CD14-positive monocyte (primary cell): ENCODE measurements around the gene CHCHD6. TPM values are rescaled to one million over a fixed set of nuclear protein-coding genes. Genes with fewer than 3 reads are reported as not detected.

ENCODE experiments used
- DNase-seq, 3 donors: peaks; one replicate each; pipeline ENCODE4 v3.0.0-alpha.2; 2011 to 2022
- H2AFZ ChIP-seq: 2 replicates; pipeline ENCODE4 v1.6.0; 2012; ENCODE audit warnings: mild to moderate bottlenecking, low read depth, low read length, inconsistent platforms; ENCODE audit not compliant: insufficient read depth, poor library complexity, severe bottlenecking
- H3K27ac ChIP-seq, 2 donors: 1 replicate in 1 of 2; 2 replicates in 1 of 2; pipeline ENCODE4 v1.5.1; 2012 to 2013; ENCODE audit warnings: low read length in 2 of 2, control low read depth in 1 of 2, inconsistent platforms in 1 of 2, low read depth in 1 of 2, mild to moderate bottlenecking in 1 of 2
- H3K27me3 ChIP-seq, 2 donors: one replicate each; pipeline versions ENCODE4 v1.6.0 to v1.6.1; 2011 to 2013; ENCODE audit warnings: low read length in 2 of 2; ENCODE audit not compliant: control insufficient read depth in 2 of 2, insufficient read depth in 2 of 2
- H3K36me3 ChIP-seq, 2 donors: replicated peaks in 1 of 2; 1 replicate in 1 of 2; 2 replicates in 1 of 2; pipeline versions ENCODE4 v1.5.1 to v1.6.1; 2012 to 2013; ENCODE audit warnings: low read length in 2 of 2, control low read depth in 1 of 2, inconsistent platforms in 1 of 2, mild to moderate bottlenecking in 1 of 2; ENCODE audit not compliant: insufficient read depth in 2 of 2, control insufficient read depth in 1 of 2
- H3K4me1 ChIP-seq, 2 donors: 1 replicate in 1 of 2; 2 replicates in 1 of 2; pipeline versions ENCODE4 v1.5.1 to v1.6.1; 2012 to 2013; ENCODE audit warnings: low read length in 2 of 2, control low read depth in 1 of 2, inconsistent platforms in 1 of 2, mild to moderate bottlenecking in 1 of 2, moderate library complexity in 1 of 2; ENCODE audit not compliant: insufficient read depth in 2 of 2, control insufficient read depth in 1 of 2
- H3K4me2 ChIP-seq: replicated peaks from 2 replicates; pipeline ENCODE3; 2012; ENCODE audit warnings: low read length, moderate library complexity, mild to moderate bottlenecking; ENCODE audit not compliant: poor library complexity, severe bottlenecking; ENCODE audit errors: extremely low read depth
- H3K4me3 ChIP-seq, 3 experiments: fragments of 200-600 bp in 1 of 3; sonication (generic) in 1 of 3; replicated peaks in 1 of 3; 1 replicate in 2 of 3; 2 replicates in 1 of 3; pipeline ENCODE4 v1.5.1; 2011 to 2013; ENCODE audit warnings: low read length in 3 of 3, mild to moderate bottlenecking in 3 of 3, control low read depth in 2 of 3, low read depth in 2 of 3, inconsistent platforms in 1 of 3, moderate library complexity in 1 of 3
- H3K79me2 ChIP-seq: 2 replicates; pipeline ENCODE4 v1.6.0; 2012; ENCODE audit warnings: mild to moderate bottlenecking, control low read depth, inconsistent platforms, low read length, moderate library complexity; ENCODE audit not compliant: insufficient read depth
- H3K9ac ChIP-seq: 2 replicates; pipeline ENCODE4 v1.6.0; 2017; ENCODE audit warnings: low read length, mild to moderate bottlenecking; ENCODE audit not compliant: insufficient read depth, poor library complexity, severe bottlenecking
- H3K9me3 ChIP-seq, 2 donors: replicated peaks in 1 of 2; 1 replicate in 1 of 2; 2 replicates in 1 of 2; pipeline versions ENCODE4 v1.5.1 to v1.6.1; 2012 to 2013; ENCODE audit warnings: low read length in 2 of 2, control low read depth in 1 of 2; ENCODE audit not compliant: control insufficient read depth in 1 of 2, insufficient read depth in 1 of 2
- H4K20me1 ChIP-seq: 2 replicates; pipeline ENCODE4 v1.6.0; 2012; ENCODE audit warnings: mild to moderate bottlenecking, low read length, control low read depth, moderate library complexity; ENCODE audit not compliant: insufficient read depth
- H3K27ac Mint-ChIP-seq, 7 donors: one replicate each; pipeline ENCODE4 v1.8.0; 2020; ENCODE audit warnings: mild to moderate bottlenecking in 7 of 7, mixed read lengths in 7 of 7, moderate library complexity in 6 of 7, inconsistent platforms in 2 of 7
- H3K27me3 Mint-ChIP-seq, 3 donors: one replicate each; pipeline ENCODE4 v1.8.0; 2021 to 2022; ENCODE audit warnings: low read depth in 3 of 3, mild to moderate bottlenecking in 3 of 3, mixed read lengths in 3 of 3, moderate library complexity in 3 of 3, inconsistent platforms in 1 of 3
- H3K36me3 Mint-ChIP-seq, 2 donors: one replicate each; pipeline ENCODE4 v1.8.0; 2020; ENCODE audit warnings: mixed read lengths in 2 of 2, inconsistent platforms in 1 of 2, mild to moderate bottlenecking in 1 of 2
- H3K4me1 Mint-ChIP-seq: one replicate; pipeline ENCODE4 v1.8.0; 2020; ENCODE audit warnings: mild to moderate bottlenecking, mixed read lengths
- H3K4me3 Mint-ChIP-seq, 2 donors: one replicate each; pipeline ENCODE4 v1.8.0; 2020; ENCODE audit warnings: mild to moderate bottlenecking in 2 of 2, mixed read lengths in 2 of 2, moderate library complexity in 1 of 2
- H3K9me3 Mint-ChIP-seq, 7 donors: one replicate each; pipeline ENCODE4 v1.8.0; 2020 to 2022; ENCODE audit warnings: mixed read lengths in 7 of 7, mild to moderate bottlenecking in 6 of 7, moderate library complexity in 6 of 7, inconsistent platforms in 2 of 7
- WGBS: methylation state at CpG from one replicate; pipeline ENCODE4 v1.1.5; 2013; ENCODE audit warnings: missing lambda C conversion rate; ENCODE audit not compliant: insufficient coverage; 5-methylcytosine and 5-hydroxymethylcytosine counted together
- intact Hi-C, 2 donors: fragments of 100-400 bp; cut with micrococcal nuclease; formaldehyde crosslinking; loops; one replicate each; pipeline versions ENCODE4 v1.15.0 to v1.15.1; 2023
- polyA plus RNA-seq, 3 donors: library from polyadenylated mRNA; depleted of rRNA in 1 of 3; unstranded in 2 of 3; stranded (reverse) in 1 of 3; fragments of 300-500 nt in 2 of 3; fragments of >200 nt in 1 of 3; fragmentation: Illumina TruSeq in 2 of 3; gene quantifications; 1 replicate in 2 of 3; 2 replicates in 1 of 3; pipeline ENCODE4 v1.2.3, GENCODE V29; 2012 to 2021
- TF ChIP-seq, protein P1 (sequence below): fragments of 200-600 bp; IDR thresholded peaks from one replicate; pipeline ENCODE4 v1.8.0; 2022; ENCODE audit warnings: antibody characterized with exemption, mild to moderate bottlenecking

Gene CHCHD6
- polyA plus RNA-seq, 3 donors: 1.1 to 1.8 (median 1.8) TPM

GRCh38 chr3:126944089-126944965 lies 240.3 kb downstream of the CHCHD6 start:
- Histone ChIP-seq H3K36me3 (no peaks in the 10 kb centered on the region), H3K4me3 (no peak overlapping the region), H3K27me3 (peaks cover 16 to 36% of the 10 kb centered on the region in 2 donors), H3K9ac (no peak overlapping the region), H3K79me2 (no peaks in the 10 kb centered on the region), H3K27ac (no peak overlapping the region), H3K4me2 (no peak overlapping the region), H3K4me1 (peaks cover 7 to 15% of the 10 kb centered on the region in 2 donors), H2AFZ (no peak overlapping the region), H3K9me3 (no peaks in the 10 kb centered on the region), H4K20me1 (no peaks in the 10 kb centered on the region)
- TF ChIP-seq, protein P1, sequence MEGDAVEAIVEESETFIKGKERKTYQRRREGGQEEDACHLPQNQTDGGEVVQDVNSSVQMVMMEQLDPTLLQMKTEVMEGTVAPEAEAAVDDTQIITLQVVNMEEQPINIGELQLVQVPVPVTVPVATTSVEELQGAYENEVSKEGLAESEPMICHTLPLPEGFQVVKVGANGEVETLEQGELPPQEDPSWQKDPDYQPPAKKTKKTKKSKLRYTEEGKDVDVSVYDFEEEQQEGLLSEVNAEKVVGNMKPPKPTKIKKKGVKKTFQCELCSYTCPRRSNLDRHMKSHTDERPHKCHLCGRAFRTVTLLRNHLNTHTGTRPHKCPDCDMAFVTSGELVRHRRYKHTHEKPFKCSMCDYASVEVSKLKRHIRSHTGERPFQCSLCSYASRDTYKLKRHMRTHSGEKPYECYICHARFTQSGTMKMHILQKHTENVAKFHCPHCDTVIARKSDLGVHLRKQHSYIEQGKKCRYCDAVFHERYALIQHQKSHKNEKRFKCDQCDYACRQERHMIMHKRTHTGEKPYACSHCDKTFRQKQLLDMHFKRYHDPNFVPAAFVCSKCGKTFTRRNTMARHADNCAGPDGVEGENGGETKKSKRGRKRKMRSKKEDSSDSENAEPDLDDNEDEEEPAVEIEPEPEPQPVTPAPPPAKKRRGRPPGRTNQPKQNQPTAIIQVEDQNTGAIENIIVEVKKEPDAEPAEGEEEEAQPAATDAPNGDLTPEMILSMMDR: no peak
- H3K27ac Mint-ChIP-seq: no peak overlapping the region
- WGBS: 92% methylated on average over 9 of the region's 12 CpGs
- H3K4me3 Mint-ChIP-seq: peak overlapping the region in 1 of 2 donors; percentile 31
- intact Hi-C loops: no loop called here
- H3K4me1 Mint-ChIP-seq: peaks cover 12% of the 10 kb centered on the region
- DNase-seq: no peak
- peaks cover 18 to 78% (median 61%) of the 10 kb centered on the region in 3 donors for H3K27me3 Mint-ChIP-seq
- H3K9me3 Mint-ChIP-seq: peaks cover 0 to 3% (median 0%) of the 10 kb centered on the region in 7 donors
- H3K36me3 Mint-ChIP-seq: no peaks in the 10 kb centered on the region

GRCh38 chr3:126945171-126945721 lies 241.2 kb downstream of the CHCHD6 start:
- DNase-seq: no peak
- Histone ChIP-seq H3K9me3 (no peaks in the 10 kb centered on the region), H3K4me3 (no peak overlapping the region), H3K9ac (no peak overlapping the region), H4K20me1 (no peaks in the 10 kb centered on the region), H3K79me2 (no peaks in the 10 kb centered on the region), H3K4me1 (peaks cover 7 to 15% of the 10 kb centered on the region in 2 donors), H3K27me3 (peaks cover 12 to 39% of the 10 kb centered on the region in 2 donors), H3K36me3 (no peaks in the 10 kb centered on the region), H2AFZ (no peak overlapping the region), H3K4me2 (no peak overlapping the region), H3K27ac (no peak overlapping the region)
- H3K36me3 Mint-ChIP-seq: no peaks in the 10 kb centered on the region
- TF ChIP-seq, protein P1: no peak
- peaks cover 12% of the 10 kb centered on the region for H3K4me1 Mint-ChIP-seq
- peak overlapping the region in 1 of 2 donors; percentile 4 for H3K4me3 Mint-ChIP-seq
- H3K9me3 Mint-ChIP-seq: peaks cover 0 to 3% (median 0%) of the 10 kb centered on the region in 7 donors
- intact Hi-C loops: no loop called here
- peaks cover 17 to 73% (median 58%) of the 10 kb centered on the region in 3 donors for H3K27me3 Mint-ChIP-seq
- 92% methylated on average over 16 of the region's 17 CpGs for WGBS
- H3K27ac Mint-ChIP-seq: no peak overlapping the region
